Immature natural killer cell (primary cell): Measurements from ENCODE around the gene CYP4F11. TPM values are rescaled to one million over a fixed set of nuclear protein-coding genes. Genes with fewer than 3 reads are reported as not detected.
"Not testable (repeated sequence)": the region's sequence is repeated elsewhere in the genome, so short reads cannot be mapped to it uniquely, and the experiment has no call there.

Source experiments
- DNase-seq, 3 donors: peaks; one replicate each; pipeline ENCODE4 v3.0.0; 2022; ENCODE audit warnings: mixed read lengths in 1 of 3
- H3K27ac Mint-ChIP-seq, 6 donors: one replicate each; pipeline ENCODE4 v1.8.0; 2020; ENCODE audit warnings: mixed read lengths in 6 of 6, mild to moderate bottlenecking in 5 of 6, inconsistent platforms in 4 of 6, moderate library complexity in 3 of 6
- H3K27me3 Mint-ChIP-seq, 3 donors: one replicate each; pipeline ENCODE4 v1.8.0; 2020 to 2021; ENCODE audit warnings: low read depth in 3 of 3, mild to moderate bottlenecking in 3 of 3, mixed read lengths in 3 of 3, moderate library complexity in 3 of 3, inconsistent platforms in 1 of 3
- H3K36me3 Mint-ChIP-seq, 3 donors: one replicate each; pipeline ENCODE4 v1.8.0; 2020; ENCODE audit warnings: mixed read lengths in 3 of 3, inconsistent platforms in 2 of 3, mild to moderate bottlenecking in 2 of 3
- H3K4me1 Mint-ChIP-seq, 2 donors: one replicate each; pipeline ENCODE4 v1.8.0; 2020; ENCODE audit warnings: inconsistent platforms in 2 of 2, mild to moderate bottlenecking in 2 of 2, mixed read lengths in 2 of 2, moderate library complexity in 1 of 2
- H3K4me3 Mint-ChIP-seq, 5 donors: one replicate each; pipeline ENCODE4 v1.8.0; 2020; ENCODE audit warnings: mild to moderate bottlenecking in 5 of 5, mixed read lengths in 5 of 5, inconsistent platforms in 3 of 5, moderate library complexity in 3 of 5
- H3K9me3 Mint-ChIP-seq, 6 donors: one replicate each; pipeline ENCODE4 v1.8.0; 2020; ENCODE audit warnings: mild to moderate bottlenecking in 6 of 6, mixed read lengths in 6 of 6, inconsistent platforms in 4 of 6, moderate library complexity in 3 of 6
- polyA plus RNA-seq, 3 donors: library from polyadenylated mRNA; unstranded; fragments of 300-500 nt; fragmentation: Illumina TruSeq; gene quantifications; one replicate each; pipeline ENCODE4 v1.2.3, GENCODE V29; 2021

Gene CYP4F11
- polyA plus RNA-seq, 3 donors from 2014 or later, result not detected

GRCh38 chr19:15891434-15891833 is 42.9 kb downstream of the CYP4F11 start:
- DNase-seq, result no peak
- H3K27ac Mint-ChIP-seq, result no peak overlapping the region

DNA sequence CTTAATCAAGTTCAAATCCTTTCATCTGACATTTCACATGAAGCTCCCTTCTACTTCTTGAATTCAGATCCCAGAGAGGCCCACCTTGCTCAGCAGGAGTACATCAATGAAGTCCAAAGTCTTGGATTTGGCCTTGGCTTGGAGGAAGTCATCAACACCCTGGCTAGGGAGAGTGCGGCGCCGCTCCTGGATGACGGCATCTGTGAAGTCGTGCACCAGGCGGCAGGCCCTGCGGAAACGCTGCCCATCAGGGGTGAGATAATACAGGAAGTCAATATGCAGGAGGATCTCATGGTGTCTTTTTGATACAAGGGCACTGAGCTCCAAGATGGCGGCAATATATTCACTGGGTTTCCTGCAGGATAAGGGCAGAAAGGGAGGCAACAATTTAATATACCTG is 45.0 kb downstream of the CYP4F11 start:
- H3K4me1 Mint-ChIP-seq, H3K36me3 Mint-ChIP-seq, H3K9me3 Mint-ChIP-seq, H3K27me3 Mint-ChIP-seq, H3K4me3 Mint-ChIP-seq, H3K27ac Mint-ChIP-seq, DNase-seq: not testable (repeated sequence)

More at GRCh38 chr19:15891434-15891833, 42.9 kb downstream of the CYP4F11 start:
- H3K27me3 Mint-ChIP-seq, result peaks cover 0 to 3% (median 0%) of the 10 kb centered on the region in 3 donors
- H3K4me1 Mint-ChIP-seq, result no peaks in the 10 kb centered on the region
- no peak overlapping the region for H3K4me3 Mint-ChIP-seq
- H3K36me3 Mint-ChIP-seq, result no peaks in the 10 kb centered on the region
- H3K9me3 Mint-ChIP-seq, result no peaks in the 10 kb centered on the region

GRCh38 chr19:15885919-15886318 is 48.4 kb downstream of the CYP4F11 start:
- Mint-ChIP-seq H3K27me3 (peaks cover 2 to 14% (median 2%) of the 10 kb centered on the region in 3 donors), H3K4me3 (no peak overlapping the region), H3K27ac (no peak overlapping the region), H3K36me3 (no peaks in the 10 kb centered on the region), H3K9me3 (no peaks in the 10 kb centered on the region), H3K4me1 (no peaks in the 10 kb centered on the region)
- DNase-seq, result no peak

- H3K27ac Mint-ChIP-seq, result no peak overlapping the region
- no peaks in the 10 kb centered on the region for H3K36me3 Mint-ChIP-seq
- DNase-seq, result no peak
- H3K4me3 Mint-ChIP-seq, result no peak overlapping the region
- no peaks in the 10 kb centered on the region for H3K9me3 Mint-ChIP-seq
- no peaks in the 10 kb centered on the region for H3K4me1 Mint-ChIP-seq
- peaks cover 2 to 14% (median 5%) of the 10 kb centered on the region in 3 donors for H3K27me3 Mint-ChIP-seq
These were observed 49.2 kb downstream of the CYP4F11 start for GRCh38 chr19:15885167-15885566.

DNA sequence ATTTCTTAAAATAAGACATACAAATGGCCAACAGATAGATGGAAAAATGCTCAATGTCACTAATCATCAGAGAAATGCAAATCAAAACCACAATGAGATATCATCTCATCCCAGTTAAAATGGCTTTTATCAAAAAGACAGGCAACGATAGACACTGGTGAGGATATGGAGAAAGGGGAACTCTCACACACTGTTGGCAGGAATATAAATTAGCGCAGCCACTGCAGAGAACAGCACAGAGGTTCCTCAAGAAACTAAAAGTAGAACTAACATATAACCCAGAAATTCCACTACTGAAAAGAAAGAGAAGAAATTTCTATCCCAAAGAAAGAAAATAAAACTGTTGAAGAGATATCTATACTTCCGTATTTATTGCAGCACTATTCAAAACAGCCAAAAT is 51.0 kb downstream of the CYP4F11 start:
- DNase-seq, H3K9me3 Mint-ChIP-seq, H3K36me3 Mint-ChIP-seq, H3K27ac Mint-ChIP-seq, H3K4me3 Mint-ChIP-seq, H3K4me1 Mint-ChIP-seq: not testable (repeated sequence)
- peaks cover 2 to 14% (median 5%) of the 10 kb centered on the region in 3 donors for H3K27me3 Mint-ChIP-seq

DNA sequence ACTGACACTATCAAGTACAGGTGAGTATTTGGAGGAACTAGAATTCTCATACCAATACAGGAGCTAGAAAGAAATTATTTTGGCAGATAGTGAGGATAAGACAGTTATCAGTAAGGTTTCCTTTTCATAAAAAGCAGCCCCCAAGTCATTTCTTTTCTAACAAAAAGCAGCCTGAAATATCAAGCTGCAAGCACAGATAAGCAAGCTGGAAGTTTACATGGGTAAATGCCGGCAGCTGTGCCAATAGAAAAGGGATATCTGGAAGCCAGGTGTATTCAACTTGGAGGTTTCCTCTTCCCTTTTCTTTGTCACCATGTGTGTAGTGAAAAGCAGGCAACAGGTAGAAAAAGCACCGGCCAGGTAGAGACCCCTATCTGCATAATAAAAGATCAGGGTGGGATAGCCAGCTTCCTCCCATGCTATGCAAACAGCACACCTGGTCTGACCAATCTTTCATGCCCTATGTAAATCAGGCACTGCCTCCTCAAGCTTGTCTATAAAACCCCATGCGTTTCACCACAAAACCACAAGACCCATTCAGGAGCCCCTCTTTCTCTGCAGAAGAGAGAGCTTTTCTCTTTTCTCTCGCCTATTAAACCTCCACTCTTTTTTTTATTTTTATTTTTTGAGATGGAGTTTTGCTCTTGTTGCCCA is 59.4 kb downstream of the CYP4F11 start:
- Mint-ChIP-seq H3K36me3 (no peaks in the 10 kb centered on the region), H3K27ac (no peak overlapping the region), H3K27me3 (peaks cover 4 to 19% (median 4%) of the 10 kb centered on the region in 3 donors), H3K4me1 (peaks cover 8 to 14% of the 10 kb centered on the region in 2 donors), H3K4me3 (no peak overlapping the region), H3K9me3 (no peaks in the 10 kb centered on the region)
- DNase-seq, result no peak

GRCh38 chr19:15873771-15874170 is 60.6 kb downstream of the CYP4F11 start:
- H3K36me3 Mint-ChIP-seq, H3K27ac Mint-ChIP-seq, H3K4me3 Mint-ChIP-seq, DNase-seq, H3K9me3 Mint-ChIP-seq: not testable (repeated sequence)
- peaks cover 8 to 14% of the 10 kb centered on the region in 2 donors for H3K4me1 Mint-ChIP-seq
- peaks cover 4 to 21% (median 6%) of the 10 kb centered on the region in 3 donors for H3K27me3 Mint-ChIP-seq

DNA sequence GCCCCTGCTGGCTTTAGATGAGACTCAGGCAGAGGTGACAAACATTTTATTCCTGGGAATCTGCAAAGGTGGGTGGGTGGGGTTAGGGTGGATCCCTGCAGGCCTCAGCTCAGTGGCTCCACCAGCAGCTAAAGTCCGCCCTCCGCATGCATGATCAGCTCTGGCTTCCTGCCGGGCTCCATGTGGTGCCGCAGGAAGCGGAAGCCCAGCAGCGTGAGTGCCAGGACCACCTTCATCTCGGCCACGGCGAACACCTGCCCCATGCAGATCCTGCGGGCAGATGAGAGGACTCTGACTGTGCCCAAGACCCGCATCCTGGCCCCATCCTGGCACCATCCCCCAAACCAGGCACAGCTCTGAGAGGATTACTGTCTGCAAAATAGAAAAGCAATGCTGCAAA is 62.8 kb downstream of the CYP4F11 start:
- H3K4me1 Mint-ChIP-seq, result peaks cover 8 to 14% of the 10 kb centered on the region in 2 donors
- H3K4me3 Mint-ChIP-seq, result peak overlapping the region in 3 of 5 donors; percentile 5 to 68 (median 25)
- H3K9me3 Mint-ChIP-seq, result no peaks in the 10 kb centered on the region
- peaks cover 3 to 13% (median 4%) of the 10 kb centered on the region in 3 donors for H3K27me3 Mint-ChIP-seq
- no peaks in the 10 kb centered on the region for H3K36me3 Mint-ChIP-seq
- peak in 1 of 3 donors; percentile 2 for DNase-seq
- H3K27ac Mint-ChIP-seq, result peak overlapping the region in 1 of 6 donors; percentile 53

DNA sequence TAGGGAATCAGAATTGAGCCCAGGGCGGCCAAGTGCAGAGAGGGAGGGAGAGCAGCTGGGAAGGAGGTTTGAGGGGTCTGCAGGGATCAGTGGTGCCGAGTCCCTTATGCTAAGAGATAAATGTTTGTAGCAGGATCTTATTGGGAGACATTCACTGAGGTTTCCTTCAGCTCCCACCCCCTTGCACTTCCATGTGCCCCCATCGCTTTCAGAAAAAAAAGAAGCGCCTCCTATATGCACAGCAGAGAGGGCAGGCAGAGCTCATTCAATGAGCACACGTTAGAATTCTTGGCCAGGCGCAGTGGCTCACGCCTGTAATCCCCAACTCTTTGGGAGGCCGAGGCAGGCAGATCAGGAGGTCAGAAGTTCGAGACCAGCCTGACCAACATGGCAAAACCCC is 64.5 kb downstream of the CYP4F11 start:
- H3K4me3 Mint-ChIP-seq, result no peak overlapping the region
- no peaks in the 10 kb centered on the region for H3K36me3 Mint-ChIP-seq
- peaks cover 0 to 7% of the 10 kb centered on the region in 2 donors for H3K4me1 Mint-ChIP-seq
- DNase-seq, result no peak
- peaks cover 3 to 8% (median 4%) of the 10 kb centered on the region in 3 donors for H3K27me3 Mint-ChIP-seq
- H3K9me3 Mint-ChIP-seq, result no peaks in the 10 kb centered on the region
- H3K27ac Mint-ChIP-seq, result no peak overlapping the region

DNA sequence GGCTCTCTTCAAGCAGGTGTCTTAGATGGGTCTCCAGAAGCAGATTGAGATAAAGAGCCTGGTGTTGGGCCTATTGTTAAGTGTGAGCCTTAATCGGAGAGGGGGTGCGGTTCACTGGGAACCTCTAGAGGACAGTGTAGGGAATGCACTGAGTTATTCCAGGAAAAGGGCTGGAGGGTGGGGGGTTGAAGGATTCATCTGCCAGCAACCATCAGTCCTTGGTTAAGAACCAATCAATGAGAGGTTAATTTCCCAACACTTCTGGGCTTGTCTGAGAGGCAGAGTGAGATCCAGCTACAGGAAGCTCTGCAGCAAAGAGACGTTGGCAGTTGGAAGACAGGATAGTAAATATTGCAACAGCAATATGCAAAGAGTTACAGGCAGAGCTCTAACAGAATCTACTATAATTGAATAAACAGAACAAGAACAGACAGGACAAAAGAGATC is 65.2 kb downstream of the CYP4F11 start:
- H3K27ac Mint-ChIP-seq, result no peak overlapping the region
- peak; percentile 28 to 44 (median 36) for DNase-seq

GRCh38 chr19:15866636-15867035 is 67.7 kb downstream of the CYP4F11 start:
- H3K9me3 Mint-ChIP-seq, result no peaks in the 10 kb centered on the region
- H3K27ac Mint-ChIP-seq, result no peak overlapping the region
- peaks cover 2 to 7% (median 3%) of the 10 kb centered on the region in 3 donors for H3K27me3 Mint-ChIP-seq
- no peak overlapping the region for H3K4me3 Mint-ChIP-seq
- no peaks in the 10 kb centered on the region for H3K36me3 Mint-ChIP-seq
- no peak for DNase-seq
- peaks cover 0 to 4% of the 10 kb centered on the region in 2 donors for H3K4me1 Mint-ChIP-seq

More for the DNA sequence above, 65.2 kb downstream of the CYP4F11 start:
- H3K4me3 Mint-ChIP-seq, result no peak overlapping the region
- H3K36me3 Mint-ChIP-seq, result no peaks in the 10 kb centered on the region
- peaks cover 0 to 7% of the 10 kb centered on the region in 2 donors for H3K4me1 Mint-ChIP-seq
- no peaks in the 10 kb centered on the region for H3K9me3 Mint-ChIP-seq
- H3K27me3 Mint-ChIP-seq, result peaks cover 2 to 8% (median 4%) of the 10 kb centered on the region in 3 donors

DNA sequence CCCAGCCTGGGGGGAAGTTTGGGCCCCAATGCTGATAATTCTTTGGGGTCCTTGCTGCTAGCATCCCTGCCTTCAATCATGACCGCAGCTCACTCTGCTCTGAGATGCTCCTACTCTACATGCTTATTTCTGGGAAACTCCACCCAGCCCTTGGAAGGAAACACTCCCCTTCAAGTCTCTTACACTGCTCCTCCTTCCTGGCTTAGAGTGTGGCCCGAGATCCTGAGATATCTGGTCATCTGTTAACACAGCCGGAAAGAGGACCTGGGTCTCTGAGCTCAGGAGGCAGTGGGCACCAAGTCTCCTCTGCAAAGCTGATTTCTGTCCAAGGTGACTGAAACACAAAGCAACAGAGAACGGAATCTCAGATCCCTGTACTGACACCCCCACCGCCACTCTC is 69.5 kb downstream of the CYP4F11 start:
- Mint-ChIP-seq H3K4me3 (no peak overlapping the region), H3K27me3 (peaks cover 2 to 3% (median 2%) of the 10 kb centered on the region in 3 donors), H3K9me3 (no peaks in the 10 kb centered on the region), H3K27ac (no peak overlapping the region), H3K36me3 (no peaks in the 10 kb centered on the region), H3K4me1 (no peaks in the 10 kb centered on the region)
- no peak for DNase-seq

- H3K4me3 Mint-ChIP-seq, result no peak overlapping the region
- no peaks in the 10 kb centered on the region for H3K36me3 Mint-ChIP-seq
- H3K27ac Mint-ChIP-seq, result no peak overlapping the region
- no peak for DNase-seq
- no peaks in the 10 kb centered on the region for H3K4me1 Mint-ChIP-seq
- H3K9me3 Mint-ChIP-seq, result no peaks in the 10 kb centered on the region
- peaks cover 0 to 4% (median 0%) of the 10 kb centered on the region in 3 donors for H3K27me3 Mint-ChIP-seq
These were observed 71.1 kb downstream of the CYP4F11 start for GRCh38 chr19:15863272-15863671.

- H3K27me3 Mint-ChIP-seq, result peaks cover 0 to 6% (median 1%) of the 10 kb centered on the region in 3 donors
- no peak overlapping the region for H3K27ac Mint-ChIP-seq
- no peak overlapping the region for H3K4me3 Mint-ChIP-seq
- H3K9me3 Mint-ChIP-seq, result no peaks in the 10 kb centered on the region
- no peaks in the 10 kb centered on the region for H3K36me3 Mint-ChIP-seq
- no peak for DNase-seq
- no peaks in the 10 kb centered on the region for H3K4me1 Mint-ChIP-seq
These were observed 71.9 kb downstream of the CYP4F11 start for GRCh38 chr19:15862444-15862843.
